NCI-H1417 treated with DMSO at 0.1 percent for 48 hours (cell line): ENCODE measurements around the gene PALM.
"Not testable (repeated sequence)": the region's sequence is repeated elsewhere in the genome, so short reads cannot be mapped to it uniquely, and the experiment has no call there.

Source experiments
- DNase-seq: peaks from one replicate; lab custom pipeline; 2025; lab: John Stamatoyannopoulos, UW

The PALM gene

DNA sequence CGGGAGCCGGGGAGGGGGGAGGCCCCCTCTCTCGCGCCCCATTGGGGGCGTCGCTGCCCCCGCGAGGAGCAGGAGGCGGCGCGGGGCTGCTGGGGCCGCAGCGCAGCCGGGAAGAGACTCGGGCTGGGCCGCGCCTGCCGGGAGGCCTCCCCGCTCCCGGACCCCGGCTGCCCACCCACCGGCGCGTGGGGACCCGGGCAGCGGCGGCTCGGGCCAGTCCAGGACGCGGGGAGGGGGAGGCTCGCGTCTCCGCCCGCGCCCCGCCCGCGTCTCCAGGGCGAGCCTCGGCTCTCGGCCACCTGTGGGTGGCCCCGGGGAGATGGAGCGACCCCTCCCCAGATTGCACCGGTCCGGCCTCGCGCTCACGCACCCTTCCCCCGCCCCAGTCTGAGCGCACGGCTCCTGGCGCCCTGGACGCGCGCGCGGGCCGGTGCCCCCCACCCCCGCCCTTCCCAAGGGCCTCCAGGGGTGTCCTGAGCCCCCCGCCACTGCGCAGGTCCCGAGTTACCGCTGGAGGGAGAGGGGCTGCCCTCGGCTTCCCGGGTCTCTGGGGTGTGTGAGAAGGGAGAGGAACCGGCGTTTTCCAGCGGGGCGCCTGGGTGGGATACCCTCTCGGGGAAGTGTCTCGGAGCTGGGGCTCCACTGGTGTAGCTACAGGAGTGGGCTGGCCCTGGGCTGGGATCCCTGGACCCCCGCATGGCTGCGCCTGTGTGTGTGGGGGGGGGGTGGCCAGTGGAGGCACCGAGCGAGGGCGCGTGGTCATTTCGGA is 645 bp downstream of the PALM start:
- DNase-seq: no peak

DNA sequence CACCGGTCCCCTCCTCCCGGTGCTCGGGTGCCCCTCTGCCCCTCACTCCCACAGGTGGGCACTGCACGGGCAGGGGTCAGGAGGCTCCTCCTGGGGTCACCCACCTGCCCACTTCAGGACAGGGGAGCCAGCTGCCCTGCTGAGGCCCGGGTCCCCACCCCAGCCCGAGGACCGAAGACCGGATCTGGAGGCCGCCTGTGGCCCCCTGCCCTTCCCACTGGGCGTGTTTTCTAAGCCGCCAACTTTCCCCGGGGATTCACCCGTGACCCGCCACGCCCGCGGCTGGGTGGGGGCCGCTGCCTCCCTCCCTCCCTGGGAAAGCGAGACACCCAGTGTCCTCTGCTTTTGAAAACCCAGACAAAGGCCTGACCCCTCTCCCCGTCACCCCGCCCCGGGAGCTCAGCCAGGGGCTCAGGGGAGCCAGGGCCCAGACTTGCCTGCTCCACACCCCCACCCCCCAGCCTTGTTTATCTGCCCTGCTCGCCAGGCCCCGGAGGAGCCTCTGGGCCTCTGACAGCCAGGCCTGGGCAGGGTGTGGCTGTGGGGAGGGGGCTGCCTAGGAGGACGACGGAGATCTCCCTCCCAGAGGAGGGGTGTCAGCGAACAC is 1.3 kb downstream of the PALM start:
- DNase-seq: no peak

DNA sequence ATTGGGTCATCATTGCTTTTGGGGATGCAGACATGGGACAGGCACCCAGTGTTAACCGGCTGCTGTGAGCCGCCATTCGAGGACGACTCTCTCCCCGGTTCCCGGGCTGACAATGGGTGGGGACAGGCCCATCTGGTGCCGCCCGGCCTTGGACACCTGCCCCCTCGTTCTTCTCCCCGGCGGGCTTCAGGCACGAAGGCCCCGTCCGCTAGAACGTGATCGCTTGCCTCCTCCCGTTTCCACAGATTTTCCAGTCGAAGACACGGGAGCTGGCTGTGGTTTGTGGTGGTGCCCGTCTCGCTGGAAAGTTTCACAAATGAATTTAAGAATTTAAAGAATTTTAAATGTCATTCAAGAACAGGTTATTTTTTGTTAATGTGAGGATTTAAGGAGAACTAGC is 2.0 kb downstream of the PALM start:
- DNase-seq: no peak

DNA sequence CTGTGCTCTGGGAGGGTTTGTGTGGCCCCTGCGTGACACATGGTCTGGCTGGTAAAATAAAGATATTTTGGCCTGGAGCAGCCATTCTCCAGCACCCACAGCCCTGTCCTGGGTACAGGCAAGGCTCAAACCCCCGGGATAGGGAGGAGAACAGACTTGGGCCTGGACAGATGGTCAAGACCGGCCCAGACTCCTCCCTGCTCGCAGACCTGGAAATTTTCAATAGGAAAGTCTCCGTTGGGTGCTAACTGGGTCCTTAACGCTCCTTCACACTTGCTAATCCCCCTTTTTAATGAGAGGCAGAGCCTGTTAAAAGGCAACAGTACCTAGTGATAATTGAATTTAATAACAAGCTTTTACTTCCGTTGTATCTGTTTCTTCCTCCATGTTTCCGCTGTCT is 2.5 kb downstream of the PALM start:
- DNase-seq: no peak

DNA sequence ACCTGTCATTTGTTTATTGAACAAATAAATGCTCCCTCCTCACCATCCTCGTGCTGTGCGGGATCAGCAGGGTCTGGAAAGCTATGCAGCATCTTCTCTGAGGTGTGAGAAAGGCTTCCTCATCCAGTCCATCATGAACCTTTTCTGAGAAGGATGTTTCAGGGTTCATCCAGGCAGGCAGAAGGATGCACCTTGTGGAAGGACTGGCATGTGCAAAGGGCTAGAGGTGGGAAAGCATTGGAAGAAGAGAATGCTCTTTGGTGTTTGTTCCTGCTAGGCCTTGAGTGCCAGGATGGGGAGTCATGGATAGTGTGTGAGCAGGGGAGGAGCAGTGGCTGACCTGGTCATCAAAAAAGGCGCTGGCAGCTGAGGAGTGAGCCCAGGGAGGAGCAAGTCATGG is 6.6 kb downstream of the PALM start:
- DNase-seq: no peak

DNA sequence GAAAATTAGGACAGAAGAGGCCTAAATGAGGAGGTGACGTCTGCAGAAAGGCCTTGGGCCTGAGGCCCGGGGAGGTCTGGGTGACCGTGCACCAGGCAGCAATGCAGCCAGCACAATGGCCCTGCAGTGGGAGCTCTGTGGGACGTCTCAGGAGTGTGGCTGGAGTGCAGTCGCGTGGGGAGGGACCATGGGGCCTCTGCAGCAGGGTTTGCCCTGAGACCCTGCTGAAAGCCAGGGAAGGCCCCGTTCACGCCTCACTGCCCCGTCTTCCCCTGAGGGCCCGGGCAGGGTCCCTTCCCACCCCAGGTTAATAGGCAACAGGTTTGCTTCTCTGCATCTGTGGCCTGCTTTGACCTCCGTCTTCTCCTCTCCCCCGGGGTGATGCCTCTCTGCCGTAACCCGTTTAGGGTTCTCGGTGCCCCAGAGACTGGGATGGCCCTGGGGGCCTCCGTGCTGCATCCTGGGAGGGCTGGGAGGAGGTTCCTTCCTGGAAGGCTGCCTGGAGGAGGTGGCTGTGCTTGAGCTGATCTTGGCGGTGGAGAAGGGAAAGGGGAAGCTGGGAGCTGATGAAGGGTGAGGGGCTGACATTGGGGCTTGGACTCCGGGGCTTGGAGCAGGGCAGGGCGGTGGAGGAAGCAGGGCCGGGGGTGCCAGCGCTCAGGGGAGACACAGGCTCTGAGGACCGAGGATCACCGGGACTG is 9.7 kb downstream of the PALM start:
- DNase-seq: no peak

DNA sequence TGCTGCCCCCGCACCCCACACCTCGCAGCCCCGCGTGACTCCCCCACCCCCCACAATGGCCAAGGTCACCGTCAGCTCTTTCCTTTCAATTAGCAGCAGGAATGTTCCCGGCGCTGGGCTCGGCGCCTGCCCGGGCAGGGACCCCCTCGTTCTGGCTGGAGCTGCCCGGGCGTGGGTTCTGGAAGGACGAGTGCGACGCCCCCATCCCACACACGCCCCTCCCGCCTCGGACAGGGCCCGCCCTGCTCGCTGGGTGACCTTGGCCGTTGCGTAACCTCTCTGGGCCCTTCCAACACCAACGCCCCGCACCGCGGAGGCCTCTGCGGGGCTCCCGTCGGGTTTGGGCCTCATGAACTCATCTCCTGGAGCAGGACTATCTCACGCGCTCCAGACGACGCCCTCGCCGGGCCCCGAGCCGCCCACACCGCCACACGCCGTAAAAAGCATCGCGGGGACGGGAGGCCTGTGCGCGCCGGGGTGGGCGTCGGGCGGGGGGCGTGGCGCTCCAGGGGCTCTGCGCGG is 10.3 kb downstream of the PALM start:
- no peak for DNase-seq

DNA sequence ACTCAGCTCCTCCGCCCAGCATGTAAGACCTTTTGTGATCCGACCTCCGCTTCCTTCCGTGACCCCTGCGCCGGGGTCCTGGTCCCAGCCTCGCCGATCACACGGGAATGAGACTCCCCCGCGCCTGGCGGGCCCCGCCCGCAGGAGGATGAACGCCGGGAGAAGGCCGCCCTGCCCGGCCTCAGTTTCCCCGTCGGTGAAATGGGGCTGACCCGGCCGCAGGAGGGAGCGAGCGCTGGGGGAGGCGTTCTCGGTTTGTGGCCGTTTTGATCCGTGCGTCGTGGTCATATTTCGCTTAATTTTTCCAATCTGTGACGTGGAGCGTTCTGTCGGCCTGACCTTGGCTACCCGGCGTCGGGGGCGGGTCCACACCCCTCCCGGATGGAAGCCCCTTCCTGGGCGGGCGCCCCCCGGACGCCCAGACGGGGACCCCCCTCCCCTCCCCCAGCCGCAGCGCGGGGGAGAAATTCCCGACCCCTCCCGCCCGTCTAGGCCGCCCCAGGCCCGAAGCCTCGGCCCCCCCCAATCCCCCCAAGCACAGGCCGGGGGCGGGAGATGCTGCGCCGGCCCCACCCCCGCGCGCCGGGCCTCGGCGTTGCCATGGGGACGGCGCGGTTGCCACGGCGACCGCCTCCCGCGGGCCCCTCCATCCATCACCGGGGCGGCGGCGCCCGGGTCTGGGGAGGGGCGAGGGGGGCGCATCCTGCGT is 11.1 kb downstream of the PALM start:
- DNase-seq: no peak

DNA sequence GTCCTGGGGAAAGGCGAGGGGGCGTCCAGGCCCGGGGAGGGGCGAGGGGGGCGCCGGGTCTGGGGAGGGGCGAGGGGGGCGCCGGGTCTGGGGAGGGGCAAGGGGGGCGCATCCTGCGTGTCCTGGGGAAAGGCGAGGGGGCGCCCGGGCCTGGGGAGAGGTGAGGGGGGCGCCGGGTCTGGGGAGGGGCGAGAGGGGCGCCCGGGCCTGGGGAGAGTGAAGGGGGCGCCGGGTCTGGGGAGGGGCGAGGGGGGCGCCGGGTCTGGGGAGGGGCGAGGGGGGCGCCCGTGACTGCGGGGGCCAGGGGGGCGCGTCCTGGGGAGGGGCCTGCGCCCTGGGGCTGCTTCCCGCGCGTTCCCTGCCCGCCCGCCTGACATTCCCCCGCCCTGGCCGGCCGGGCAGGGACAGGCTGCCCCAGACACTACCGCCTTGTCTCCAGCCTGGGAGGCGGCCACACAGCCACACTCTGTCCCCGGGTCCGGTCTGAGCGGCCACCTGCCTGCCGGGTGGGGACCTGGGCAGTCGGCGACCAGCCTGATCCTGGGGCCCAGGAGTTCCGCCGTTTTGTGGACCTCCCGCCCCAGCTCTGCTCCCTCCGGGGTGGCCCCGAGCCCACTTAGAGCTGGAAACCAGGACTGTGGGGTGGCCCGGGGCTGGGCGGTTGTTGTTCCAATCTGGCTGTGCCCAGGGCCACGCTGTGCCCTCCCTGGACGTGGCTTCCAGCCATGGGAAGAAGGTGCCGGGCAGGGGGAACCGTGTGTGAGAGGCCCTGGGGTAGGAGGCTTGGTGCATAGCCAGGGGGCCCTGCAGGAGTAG is 11.8 kb downstream of the PALM start:
- DNase-seq: no peak

DNA sequence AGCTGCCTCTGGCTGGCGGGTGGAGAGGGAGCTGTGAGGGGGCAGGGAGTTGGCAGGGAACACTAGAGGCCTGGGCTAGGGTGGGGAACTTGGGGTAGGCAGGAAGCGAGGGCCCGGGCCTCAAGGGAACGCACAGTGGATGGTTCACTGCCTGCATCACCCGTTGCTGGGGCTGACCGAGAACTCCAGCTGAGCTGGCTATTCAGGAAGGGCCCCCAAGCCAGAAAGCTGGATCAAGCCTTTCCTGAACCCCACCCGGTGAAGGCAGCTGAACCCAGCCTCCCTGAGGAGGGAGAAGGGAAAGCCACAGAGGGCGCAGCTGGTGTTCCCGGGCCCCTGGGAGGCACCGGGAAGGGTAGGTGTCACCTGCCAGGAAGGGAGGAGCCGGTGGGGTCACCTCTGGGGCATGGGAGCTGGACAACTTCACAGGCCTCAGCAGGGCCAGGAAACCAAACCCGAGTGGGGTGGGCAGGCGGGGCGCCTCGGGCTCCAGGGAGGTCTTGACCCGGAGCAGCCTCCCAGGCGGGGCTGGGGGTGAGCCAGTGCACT is 13.9 kb downstream of the PALM start:
- DNase-seq: no peak

DNA sequence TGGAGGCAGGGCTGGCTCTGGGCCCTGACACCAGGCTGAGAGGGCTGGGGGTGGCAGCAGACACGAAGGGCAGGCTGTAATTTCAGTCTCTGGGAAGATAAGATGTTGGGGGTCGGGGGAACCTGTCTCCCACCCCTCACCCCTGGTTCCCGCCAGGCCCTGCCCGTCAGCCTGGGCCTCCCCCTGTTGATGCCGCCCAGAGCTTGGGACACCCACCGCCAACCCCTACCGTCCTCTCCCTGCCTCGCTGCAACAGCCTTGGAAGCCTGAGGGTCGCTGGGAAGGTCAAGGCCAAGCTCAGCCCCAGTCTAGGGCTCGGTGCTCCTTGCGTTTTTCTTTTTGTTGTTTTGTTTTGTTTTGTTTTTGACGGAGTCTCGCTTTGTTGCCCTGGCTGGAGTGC is 14.5 kb downstream of the PALM start:
- no peak for DNase-seq

DNA sequence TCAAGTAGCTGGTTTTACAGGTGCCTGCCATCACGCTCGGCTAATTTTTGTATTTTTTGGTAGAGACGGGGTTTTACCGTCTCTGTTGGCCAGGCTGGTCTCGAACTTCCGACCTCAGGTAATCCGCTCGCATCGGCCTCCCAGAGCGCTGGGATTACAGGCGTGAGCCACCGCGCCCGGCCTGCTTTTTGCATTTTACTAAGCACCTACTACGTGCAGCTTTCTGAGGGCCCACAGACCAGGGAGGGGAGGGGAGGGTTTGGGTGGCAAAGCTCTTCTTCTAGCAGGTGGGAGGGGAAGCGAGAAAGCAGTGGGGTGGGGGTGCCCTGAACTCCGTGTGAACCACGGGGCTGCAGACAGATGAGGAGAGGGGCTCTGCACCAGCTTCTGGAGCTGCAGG is 15.0 kb downstream of the PALM start:
- DNase-seq: no peak

DNA sequence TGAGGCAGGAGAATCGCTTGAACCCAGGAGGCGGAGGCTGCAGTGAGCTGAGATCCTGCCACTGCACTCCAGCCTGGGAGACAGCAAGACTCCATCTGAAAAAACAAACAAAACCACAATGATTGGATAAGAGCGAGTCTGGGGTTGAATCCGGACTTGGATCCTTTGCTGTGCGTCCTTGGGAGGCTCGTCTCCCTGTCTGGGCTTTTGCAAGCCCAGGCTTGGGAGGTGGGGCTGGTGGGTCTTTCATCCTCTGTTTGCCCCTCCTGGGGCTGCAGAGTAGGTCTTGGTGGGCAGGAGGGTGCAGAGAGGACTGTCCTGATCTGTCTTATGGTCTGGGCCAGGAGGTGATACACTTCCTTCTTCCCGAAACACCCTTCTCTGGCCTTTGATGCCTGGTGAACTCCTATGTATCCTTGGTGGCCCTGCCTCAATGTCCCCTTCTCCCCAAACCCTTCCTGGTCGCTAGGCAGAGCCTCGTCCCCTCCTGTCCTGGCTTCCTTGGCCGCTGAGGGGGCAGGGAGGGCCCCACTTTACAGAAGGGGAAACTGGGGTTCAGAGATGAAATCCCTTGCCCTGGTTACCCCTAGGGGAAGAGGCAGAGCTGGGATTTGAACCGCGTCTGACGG is 16.8 kb downstream of the PALM start:
- DNase-seq: no peak

DNA sequence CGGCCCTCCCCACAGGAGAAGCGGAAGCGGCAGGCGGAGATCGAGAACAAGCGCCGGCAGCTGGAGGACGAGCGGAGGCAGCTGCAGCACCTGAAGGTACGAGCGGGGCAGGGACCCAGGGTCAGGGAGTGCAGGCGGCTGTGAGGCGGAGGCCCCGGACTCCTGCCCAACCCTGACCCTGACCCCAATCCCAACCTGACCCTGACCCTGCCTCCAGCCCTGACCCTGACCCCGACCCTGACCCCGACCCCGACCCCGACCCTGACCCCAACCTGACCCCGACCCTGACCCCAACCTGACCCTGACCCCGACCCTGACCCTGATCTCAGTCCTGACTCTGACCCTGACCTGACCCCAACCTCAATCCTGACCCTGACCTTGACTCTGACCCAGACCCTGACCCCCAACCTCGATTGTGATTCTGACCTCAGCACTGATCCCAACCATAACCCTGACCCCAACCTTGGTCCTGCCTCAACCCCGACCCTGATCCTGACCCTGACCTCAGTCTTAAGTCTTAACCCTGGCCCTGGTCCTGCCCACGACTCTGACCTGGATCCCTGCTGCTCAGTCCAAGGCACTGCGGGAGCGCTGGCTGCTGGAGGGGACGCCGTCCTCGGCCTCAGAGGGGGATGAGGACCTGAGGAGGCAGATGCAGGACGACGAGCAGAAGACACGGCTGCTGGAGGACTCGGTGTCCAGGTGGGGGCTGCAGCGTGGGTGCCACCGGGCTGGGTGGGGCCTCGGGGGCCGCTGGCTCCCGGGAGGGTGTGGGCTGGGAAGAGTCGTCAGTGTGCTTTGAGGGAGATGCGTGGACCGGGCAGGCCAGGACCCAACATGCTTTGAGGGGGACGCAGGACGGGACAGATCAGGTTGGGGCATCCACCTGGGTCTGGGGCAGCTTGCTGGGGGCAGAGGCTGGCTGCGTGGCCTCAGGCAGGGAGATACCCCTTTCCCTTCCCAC is 18.5 kb downstream of the PALM start:
- no peak for DNase-seq

DNA sequence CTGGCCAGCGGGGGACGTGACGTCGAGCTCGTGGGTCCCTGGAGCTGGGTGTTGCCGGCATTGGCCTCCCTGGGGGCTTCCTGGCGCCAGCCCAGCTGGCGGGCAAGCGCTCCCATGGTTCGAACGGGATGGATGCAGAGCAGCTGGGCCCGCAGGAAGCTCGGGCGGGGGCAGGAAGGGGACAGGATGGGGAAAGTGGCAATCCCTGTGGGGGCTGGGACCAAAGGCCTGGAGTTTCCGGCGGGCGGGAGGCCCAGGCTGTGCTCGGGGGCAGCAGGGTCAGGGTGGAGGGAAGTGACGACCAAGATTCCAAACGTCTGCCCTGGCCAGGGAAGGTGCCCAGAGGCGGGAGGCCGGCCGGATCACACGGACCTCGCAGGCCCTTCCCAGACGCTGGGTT is 19.3 kb downstream of the PALM start:
- no peak for DNase-seq

DNA sequence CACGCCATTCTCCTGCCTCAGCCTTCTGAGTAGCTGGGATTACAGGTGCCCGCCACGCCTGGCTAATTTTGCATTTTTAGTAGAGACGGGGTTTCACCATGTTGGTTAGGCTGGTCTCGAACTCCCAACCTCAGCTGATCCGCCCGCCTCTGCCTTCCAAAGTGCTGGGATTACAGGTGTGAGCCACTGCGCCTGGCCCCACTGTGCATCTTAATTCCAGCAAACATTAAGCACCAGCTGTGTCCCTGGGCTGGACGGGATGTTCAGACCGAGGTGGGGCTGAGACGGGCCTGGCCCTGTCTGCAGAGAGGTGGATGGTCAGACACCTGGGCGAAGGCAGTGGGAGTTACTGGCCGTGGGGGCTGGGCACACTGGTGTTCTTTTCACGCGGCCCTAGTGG is 20.8 kb downstream of the PALM start:
- DNase-seq: not testable (repeated sequence)

DNA sequence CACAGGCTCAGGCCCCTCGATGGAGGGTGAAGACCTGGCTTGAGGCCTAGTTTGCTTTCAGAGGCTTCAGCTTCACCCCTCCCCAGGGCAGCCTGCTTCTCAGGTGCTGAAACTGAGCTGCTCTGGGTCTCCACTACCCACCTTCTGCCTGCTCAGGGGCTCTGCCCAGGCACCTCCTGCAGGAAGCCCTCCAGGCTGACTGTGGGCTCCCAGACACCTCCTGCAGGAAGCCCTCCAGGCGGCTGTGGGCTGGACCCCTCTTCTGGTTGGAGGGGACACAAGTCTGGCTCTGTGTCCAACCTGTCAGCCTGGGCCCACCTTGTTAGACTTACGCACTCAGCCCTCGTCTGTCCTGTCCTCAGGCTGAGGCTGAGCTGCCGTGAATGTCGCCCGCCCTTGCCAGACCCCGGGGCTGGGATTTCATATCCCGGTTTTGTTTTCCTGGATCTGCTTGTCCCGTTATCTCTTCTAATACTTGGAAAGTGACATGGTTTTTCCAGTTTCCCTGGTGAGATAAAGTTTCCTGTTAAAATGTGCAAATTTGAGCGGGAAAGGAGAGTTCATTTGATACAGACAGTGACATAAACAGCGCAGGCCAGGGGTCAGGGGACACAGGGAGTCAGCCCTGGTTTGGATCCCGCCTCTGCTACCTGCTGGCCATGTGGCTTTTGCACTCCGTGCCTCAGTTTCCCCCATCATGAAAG is 21.4 kb downstream of the PALM start:
- DNase-seq: no peak

DNA sequence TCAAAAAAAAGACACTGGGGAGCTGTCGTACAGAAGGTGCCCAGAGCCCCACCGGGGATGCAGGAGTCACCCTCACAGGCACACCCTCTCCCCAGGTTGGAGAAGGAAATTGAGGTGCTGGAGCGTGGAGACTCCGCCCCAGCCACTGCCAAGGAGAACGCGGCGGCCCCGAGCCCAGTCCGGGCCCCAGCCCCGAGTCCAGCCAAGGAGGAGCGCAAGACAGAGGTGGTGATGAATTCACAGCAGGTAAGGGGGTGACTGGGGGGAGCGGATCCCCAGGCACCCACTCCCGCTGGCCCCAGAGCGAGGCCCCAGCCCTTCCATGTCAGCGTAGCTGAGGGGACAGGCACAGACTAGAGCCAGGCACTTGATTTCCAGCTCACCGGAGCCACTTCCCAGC is 22.3 kb downstream of the PALM start:
- no peak for DNase-seq
